Measurements from ENCODE around the gene ZBP1.

Gene ZBP1

GRCh38 chr20:57649617-57650015 lies 29.4 kb upstream of the ZBP1 start:
- TF ChIP-seq CTCF (IDR thresholded peaks at IDR 0.05; ENCODE audit: low read depth, low read length) = no peak
- no peak for DNase-seq (ENCODE audit: extremely low read depth, low read depth)

- TF ChIP-seq CTCF (IDR thresholded peaks at IDR 0.05; ENCODE audit: low read depth, low read length) = no peak
- DNase-seq (ENCODE audit: extremely low read depth, low read depth) = no peak
Observed at GRCh38 chr20:57648878-57649616, 28.8 kb upstream of the ZBP1 start.

- no peak for TF ChIP-seq CTCF (IDR thresholded peaks at IDR 0.05; ENCODE audit: low read depth, low read length)
- DNase-seq (ENCODE audit: extremely low read depth, low read depth) = no peak
Observed at GRCh38 chr20:57647933-57648785, 27.9 kb upstream of the ZBP1 start.

- DNase-seq (ENCODE audit: extremely low read depth, low read depth) = no peak
- no peak for TF ChIP-seq CTCF (IDR thresholded peaks at IDR 0.05; ENCODE audit: low read depth, low read length)
Observed at GRCh38 chr20:57647006-57647932, 27.0 kb upstream of the ZBP1 start.

GRCh38 chr20:57638895-57639236 lies 18.6 kb upstream of the ZBP1 start:
- no peak for DNase-seq (ENCODE audit: extremely low read depth, low read depth)
- TF ChIP-seq CTCF (IDR thresholded peaks at IDR 0.05; ENCODE audit: low read depth, low read length) = no peak

- TF ChIP-seq CTCF (IDR thresholded peaks at IDR 0.05; ENCODE audit: low read depth, low read length) = no peak
- no peak for DNase-seq (ENCODE audit: extremely low read depth, low read depth)
Observed at GRCh38 chr20:57638173-57638894, 18.1 kb upstream of the ZBP1 start.
